ENCODE measurements around the gene RNF182. TPM values are rescaled to one million over a fixed set of nuclear protein-coding genes. Genes with fewer than 3 reads are reported as not detected.
A peak's percentile ranks its signal among the peaks of the same experiment; 100 is the strongest.
"Not testable (repeated sequence)": the region's sequence is repeated elsewhere in the genome, so short reads cannot be mapped to it uniquely, and the experiment has no call there.

RNF182 gene, protein sequence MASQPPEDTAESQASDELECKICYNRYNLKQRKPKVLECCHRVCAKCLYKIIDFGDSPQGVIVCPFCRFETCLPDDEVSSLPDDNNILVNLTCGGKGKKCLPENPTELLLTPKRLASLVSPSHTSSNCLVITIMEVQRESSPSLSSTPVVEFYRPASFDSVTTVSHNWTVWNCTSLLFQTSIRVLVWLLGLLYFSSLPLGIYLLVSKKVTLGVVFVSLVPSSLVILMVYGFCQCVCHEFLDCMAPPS
- total RNA-seq (2022) (not detected in 2 replicates), Bru-seq, nascent RNA (percentile 4 among the genes with signal in this experiment), BruChase-seq, experiment 1, labeled RNA remaining after a 6-hour chase (percentile 4 among the genes with signal in this experiment), BruChase-seq, experiment 2, labeled RNA remaining after a 2-hour chase (percentile 6 among the genes with signal in this experiment)
- long read RNA-seq: 0 reads

- H3K36me3 Mint-ChIP-seq (ENCODE audit: insufficient read depth, unreplicated experiment): no peaks in the 10 kb centered on the region
- TF ChIP-seq, protein P1, sequence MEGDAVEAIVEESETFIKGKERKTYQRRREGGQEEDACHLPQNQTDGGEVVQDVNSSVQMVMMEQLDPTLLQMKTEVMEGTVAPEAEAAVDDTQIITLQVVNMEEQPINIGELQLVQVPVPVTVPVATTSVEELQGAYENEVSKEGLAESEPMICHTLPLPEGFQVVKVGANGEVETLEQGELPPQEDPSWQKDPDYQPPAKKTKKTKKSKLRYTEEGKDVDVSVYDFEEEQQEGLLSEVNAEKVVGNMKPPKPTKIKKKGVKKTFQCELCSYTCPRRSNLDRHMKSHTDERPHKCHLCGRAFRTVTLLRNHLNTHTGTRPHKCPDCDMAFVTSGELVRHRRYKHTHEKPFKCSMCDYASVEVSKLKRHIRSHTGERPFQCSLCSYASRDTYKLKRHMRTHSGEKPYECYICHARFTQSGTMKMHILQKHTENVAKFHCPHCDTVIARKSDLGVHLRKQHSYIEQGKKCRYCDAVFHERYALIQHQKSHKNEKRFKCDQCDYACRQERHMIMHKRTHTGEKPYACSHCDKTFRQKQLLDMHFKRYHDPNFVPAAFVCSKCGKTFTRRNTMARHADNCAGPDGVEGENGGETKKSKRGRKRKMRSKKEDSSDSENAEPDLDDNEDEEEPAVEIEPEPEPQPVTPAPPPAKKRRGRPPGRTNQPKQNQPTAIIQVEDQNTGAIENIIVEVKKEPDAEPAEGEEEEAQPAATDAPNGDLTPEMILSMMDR (IDR thresholded peaks at IDR 0.05; ENCODE audit: unreplicated experiment): no peak
- H3K4me3 Mint-ChIP-seq (ENCODE audit: unreplicated experiment): peak within 1 kb of the TSS; percentile 67
- intact Hi-C loops (cut with micrococcal nuclease): no loop called here
- no peaks in the 10 kb centered on the region for H3K9me3 Mint-ChIP-seq (ENCODE audit: unreplicated experiment)
- H3K27ac Mint-ChIP-seq (ENCODE audit: low read depth, unreplicated experiment): no peak within 1 kb of the TSS
- no peaks in the 10 kb centered on the region for H3K4me1 Mint-ChIP-seq (ENCODE audit: insufficient read depth, unreplicated experiment)
- BruUV-seq (replicated peaks): no TSS peak
- POLR2A ChIA-PET: no interaction called here
- H3K27me3 Mint-ChIP-seq (ENCODE audit: insufficient read depth, unreplicated experiment): peaks cover 69% of the 10 kb centered on the region
- DNase-seq (ENCODE audit: unreplicated experiment): peak; percentile 26
- CTCF ChIA-PET: interaction anchor here (0.6 to 1.0 kb wide), 3 partner anchors 116 to 1026 kb away, joined by 3 to 4 read pairs (median 3); no protein-coding TSS in a partner anchor
Observed at GRCh38 chr6:13924949-13925881, at the start of gene RNF182. RNF182 (plus strand) TSS chr6:13924952; CDS start chr6:13977120, 52,168 bp downstream.

DNA sequence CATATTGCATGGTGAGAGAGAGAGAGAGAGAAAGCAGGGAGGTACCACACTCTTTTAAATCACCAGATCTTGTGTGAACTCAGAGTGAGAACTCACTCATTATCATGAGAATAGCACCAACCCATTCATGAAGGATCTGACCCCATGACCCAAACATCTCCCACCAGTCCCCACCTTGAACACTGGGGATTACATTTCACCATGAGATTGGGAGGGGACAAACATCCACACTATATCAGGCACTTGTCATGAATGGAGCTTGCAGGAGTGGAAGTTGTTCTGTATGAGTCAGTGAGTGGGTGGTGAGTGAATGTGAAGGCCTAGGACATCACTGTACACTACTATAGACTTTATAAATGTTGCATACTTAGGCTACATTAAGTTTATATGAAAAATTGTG lies 47.7 kb upstream of the RNF182 start:
- ChIA-PET CTCF (interaction anchor here (1.0 kb wide), 1 partner anchor 31 kb away, joined by 3 read pairs; no protein-coding TSS in a partner anchor), POLR2A (no interaction called here)
- intact Hi-C loops (cut with micrococcal nuclease): no loop called here
- Mint-ChIP-seq H3K9me3 (ENCODE audit: unreplicated experiment) (no peaks in the 10 kb centered on the region), H3K27me3 (ENCODE audit: insufficient read depth, unreplicated experiment) (no peaks in the 10 kb centered on the region), H3K4me1 (ENCODE audit: insufficient read depth, unreplicated experiment) (peaks cover 12% of the 10 kb centered on the region), H3K36me3 (ENCODE audit: insufficient read depth, unreplicated experiment) (peaks cover 5% of the 10 kb centered on the region), H3K27ac (ENCODE audit: low read depth, unreplicated experiment) (no peak overlapping the region), H3K4me3 (ENCODE audit: unreplicated experiment) (no peak overlapping the region)
- DNase-seq (ENCODE audit: unreplicated experiment): peak; percentile 11
- TF ChIP-seq, protein P1 (IDR thresholded peaks at IDR 0.05; ENCODE audit: unreplicated experiment): no peak
- BruUV-seq (replicated peaks): no TSS peak

GRCh38 chr6:13880061-13880663 lies 44.6 kb upstream of the RNF182 start:
- intact Hi-C loops (cut with micrococcal nuclease); H3K4me1 Mint-ChIP-seq (ENCODE audit: insufficient read depth, unreplicated experiment); POLR2A ChIA-PET; H3K4me3 Mint-ChIP-seq (ENCODE audit: unreplicated experiment); H3K27me3 Mint-ChIP-seq (ENCODE audit: insufficient read depth, unreplicated experiment); H3K36me3 Mint-ChIP-seq (ENCODE audit: insufficient read depth, unreplicated experiment); BruUV-seq (replicated peaks); H3K9me3 Mint-ChIP-seq (ENCODE audit: unreplicated experiment); CTCF ChIA-PET; H3K27ac Mint-ChIP-seq (ENCODE audit: low read depth, unreplicated experiment): not testable (repeated sequence)
- peak; percentile 8 for DNase-seq (ENCODE audit: unreplicated experiment)

GRCh38 chr6:13881621-13882165 lies 43.1 kb upstream of the RNF182 start:
- H3K27me3 Mint-ChIP-seq (ENCODE audit: insufficient read depth, unreplicated experiment): no peaks in the 10 kb centered on the region
- H3K4me3 Mint-ChIP-seq (ENCODE audit: unreplicated experiment): no peak overlapping the region
- BruUV-seq (replicated peaks): no TSS peak
- ChIA-PET CTCF (no interaction called here), POLR2A (no interaction called here)
- H3K4me1 Mint-ChIP-seq (ENCODE audit: insufficient read depth, unreplicated experiment): no peaks in the 10 kb centered on the region
- intact Hi-C loops (cut with micrococcal nuclease): no loop called here
- TF ChIP-seq, protein P1 (IDR thresholded peaks at IDR 0.05; ENCODE audit: unreplicated experiment): no peak
- no peaks in the 10 kb centered on the region for H3K36me3 Mint-ChIP-seq (ENCODE audit: insufficient read depth, unreplicated experiment)
- no peak for DNase-seq (ENCODE audit: unreplicated experiment)
- H3K9me3 Mint-ChIP-seq (ENCODE audit: unreplicated experiment): no peaks in the 10 kb centered on the region
- no peak overlapping the region for H3K27ac Mint-ChIP-seq (ENCODE audit: low read depth, unreplicated experiment)
